Measurements from ENCODE around the gene CNTNAP2.

GRCh38 chr7:147103224-147103623 is 986.6 kb downstream of the CNTNAP2 start:
- TF ChIP-seq POLR2AphosphoS5 (IDR thresholded peaks at IDR 0.05; ENCODE audit: low read depth, low read length) (no peak), CTCF (IDR thresholded peaks at IDR 0.05) (no peak)
